IMR-90 (cell line): Measurements from ENCODE around the gene NAA80. TPM values are rescaled to one million over a fixed set of nuclear protein-coding genes. Genes with fewer than 3 reads are reported as not detected.

Experiments
- ATAC-seq: fragments of 200-7000 bp; cut with Tn5 transposase; 2 replicates; pipeline ENCODE4 v1.9.1; 2020; ENCODE audit warnings: low read depth, mild to moderate bottlenecking, moderate library complexity
- BruUV-seq: library from RNA; stranded (reverse); fragments of 400-500 nt; replicated peaks from 2 replicates; lab custom pipeline; 2021; lab: Mats Ljungman, UMichigan
- CTCF ChIA-PET: fragments of 300-600 bp; formaldehyde crosslinking; extraction: SDS; loops from one replicate; lab custom pipeline; 2021; ENCODE audit warnings: antibody characterized with exemption; lab: Yijun Ruan, JAX
- POLR2A ChIA-PET: fragments of 300-600 bp; sonication (Branson Sonifier 250); formaldehyde crosslinking; loops from one replicate; lab custom pipeline; 2022; ENCODE audit warnings: antibody characterized with exemption; ENCODE audit not compliant: unreplicated experiment; lab: Charles Lee
- DNase-seq: peaks from one replicate; pipeline ENCODE4 v3.0.0; 2013
- H2AFZ ChIP-seq: replicated peaks from 2 replicates; pipeline ENCODE3; 2013; ENCODE audit warnings: low read length, mild to moderate bottlenecking; ENCODE audit not compliant: poor library complexity
- H2AK5ac ChIP-seq: 2 replicates; pipeline ENCODE4 v1.6.1; 2013; ENCODE audit warnings: low read depth, low read length, inconsistent platforms
- H2AK9ac ChIP-seq: replicated peaks from 2 replicates; pipeline ENCODE3; 2013; ENCODE audit warnings: mild to moderate bottlenecking, low read depth, low read length, moderate library complexity; ENCODE audit not compliant: poor library complexity
- H2BK120ac ChIP-seq: 2 replicates; pipeline ENCODE4 v1.6.1; 2013; ENCODE audit warnings: low read depth, low read length, inconsistent platforms
- H2BK15ac ChIP-seq: 3 replicates; pipeline ENCODE4 v1.6.1; 2013; ENCODE audit warnings: low read depth, low read length, inconsistent platforms
- H2BK20ac ChIP-seq: 2 replicates; pipeline ENCODE4 v1.6.1; 2013; ENCODE audit warnings: low read depth, mild to moderate bottlenecking, inconsistent platforms, low read length, moderate library complexity
- H2BK5ac ChIP-seq: 2 replicates; pipeline ENCODE4 v1.6.1; 2013; ENCODE audit warnings: mild to moderate bottlenecking, low read depth, low read length, inconsistent platforms; ENCODE audit not compliant: poor library complexity, severe bottlenecking
- H3K14ac ChIP-seq: replicated peaks from 2 replicates; pipeline ENCODE4 v1.6.1; 2013; ENCODE audit warnings: low read depth, low read length, inconsistent platforms
- H3K18ac ChIP-seq: 2 replicates; pipeline ENCODE4 v1.6.1; 2013; ENCODE audit warnings: low read depth, low read length, control low read depth
- H3K23ac ChIP-seq: 2 replicates; pipeline ENCODE4 v1.6.1; 2013; ENCODE audit warnings: low read depth, low read length, inconsistent platforms
- H3K27ac ChIP-seq: 2 replicates; pipeline ENCODE4 v1.5.1; 2013; ENCODE audit warnings: mild to moderate bottlenecking, control low read depth, low read length; ENCODE audit not compliant: insufficient read depth
- H3K27me3 ChIP-seq: 2 replicates; pipeline ENCODE4 v1.6.1; 2013; ENCODE audit warnings: low read length; ENCODE audit not compliant: control insufficient read depth, insufficient read depth
- H3K36me3 ChIP-seq: 2 replicates; pipeline ENCODE4 v1.6.1; 2013; ENCODE audit warnings: low read length, mixed read lengths; ENCODE audit not compliant: control insufficient read depth, insufficient read depth
- H3K4ac ChIP-seq: 2 replicates; pipeline ENCODE4 v1.6.1; 2013; ENCODE audit warnings: low read depth, low read length, inconsistent platforms
- H3K4me1 ChIP-seq: 2 replicates; pipeline ENCODE4 v1.6.1; 2013; ENCODE audit warnings: low read length, mixed read lengths; ENCODE audit not compliant: control insufficient read depth, insufficient read depth
- H3K4me2 ChIP-seq: 2 replicates; pipeline ENCODE4 v1.6.1; 2013; ENCODE audit warnings: low read depth, mild to moderate bottlenecking, control low read depth, low read length, moderate library complexity
- H3K4me3 ChIP-seq: 2 replicates; pipeline ENCODE4 v1.5.1; 2013; ENCODE audit warnings: low read depth, mild to moderate bottlenecking, control low read depth, low read length, moderate library complexity; ENCODE audit not compliant: insufficient read depth
- H3K56ac ChIP-seq: 2 replicates; pipeline ENCODE4 v1.6.1; 2013; ENCODE audit warnings: low read length, inconsistent platforms; ENCODE audit not compliant: insufficient read depth; ENCODE audit errors: extremely low read depth
- H3K79me1 ChIP-seq, 2 experiments: 2 replicates each; pipeline ENCODE4 v1.6.1; 2013; ENCODE audit warnings: low read length in 2 of 2, inconsistent platforms in 1 of 2, low read depth in 1 of 2
- H3K9ac ChIP-seq: 2 replicates; pipeline ENCODE4 v1.6.1; 2013; ENCODE audit warnings: low read depth, low read length, control low read depth
- H3K9me1 ChIP-seq: 2 replicates; pipeline ENCODE4 v1.6.1; 2013; ENCODE audit warnings: low read length, inconsistent platforms; ENCODE audit not compliant: insufficient read depth
- H3K9me3 ChIP-seq: 2 replicates; pipeline ENCODE4 v1.6.1; 2013; ENCODE audit warnings: low read length; ENCODE audit not compliant: control insufficient read depth, insufficient read depth
- H4K20me1 ChIP-seq: 2 replicates; pipeline ENCODE4 v1.6.1; 2013; ENCODE audit warnings: low read length, inconsistent platforms; ENCODE audit not compliant: insufficient read depth
- H4K5ac ChIP-seq: 2 replicates; pipeline ENCODE4 v1.6.1; 2013; ENCODE audit warnings: mild to moderate bottlenecking, low read depth, low read length, control low read depth
- H4K8ac ChIP-seq, 2 experiments: 2 replicates each; pipeline ENCODE4 v1.6.1; 2013; ENCODE audit warnings: low read depth in 2 of 2, low read length in 2 of 2, control low read depth in 1 of 2, inconsistent platforms in 1 of 2
- H4K91ac ChIP-seq: 2 replicates; pipeline ENCODE4 v1.6.1; 2013; ENCODE audit warnings: low read depth, low read length, inconsistent platforms; ENCODE audit not compliant: insufficient read depth
- BHLHE40 ChIP-seq: fragments of 150-350 bp; IDR thresholded peaks from 2 replicates; pipeline ENCODE4 v1.6.1; 2016; ENCODE audit warnings: mild to moderate bottlenecking, low read depth, low read length
- CEBPB ChIP-seq: IDR thresholded peaks from 2 replicates; pipeline ENCODE4 v1.6.1; 2012; ENCODE audit warnings: low read depth, low read length, improper control_type of control experiment
- CHD1 ChIP-seq: IDR thresholded peaks from 2 replicates; pipeline ENCODE4 v1.6.1; 2012; ENCODE audit warnings: low read depth, low read length, improper control_type of control experiment
- CTCF ChIP-seq: conservative IDR thresholded peaks from 2 replicates; pipeline ENCODE4 v1.5.1; 2012; ENCODE audit warnings: mild to moderate bottlenecking, low read depth, low read length, improper control_type of control experiment
- ELK1 ChIP-seq: fragments of 150-350 bp; IDR thresholded peaks from 2 replicates; pipeline ENCODE4 v1.6.1; 2016; ENCODE audit warnings: low read depth, mild to moderate bottlenecking, low read length, moderate library complexity, borderline replicate concordance
- FOS ChIP-seq: fragments of 150-350 bp; IDR thresholded peaks from 2 replicates; pipeline ENCODE4 v1.6.1; 2016; ENCODE audit warnings: low read depth, low read length
- MAFK ChIP-seq: IDR thresholded peaks from 2 replicates; pipeline ENCODE4 v1.6.1; 2012; ENCODE audit warnings: low read depth, low read length, improper control_type of control experiment
- MAZ ChIP-seq: IDR thresholded peaks from 2 replicates; pipeline ENCODE4 v1.6.1; 2012; ENCODE audit warnings: low read depth, mild to moderate bottlenecking, low read length, improper control_type of control experiment, moderate library complexity, borderline replicate concordance
- MXI1 ChIP-seq: IDR thresholded peaks from 2 replicates; pipeline ENCODE4 v1.6.1; 2012; ENCODE audit warnings: low read depth, mild to moderate bottlenecking, low read length, moderate library complexity, borderline replicate concordance
- NFE2L2 ChIP-seq: fragments of 150-350 bp; IDR thresholded peaks from 2 replicates; pipeline ENCODE4 v1.6.1; 2016; ENCODE audit warnings: low read depth, mild to moderate bottlenecking, low read length
- POLR2A ChIP-seq: IDR thresholded peaks from 2 replicates; pipeline ENCODE4 v1.6.1; 2012; ENCODE audit warnings: mild to moderate bottlenecking, low read depth, low read length
- RAD21 ChIP-seq: IDR thresholded peaks from 2 replicates; pipeline ENCODE4 v1.6.1; 2012; ENCODE audit warnings: low read length, improper control_type of control experiment
- RCOR1 ChIP-seq: IDR thresholded peaks from 2 replicates; pipeline ENCODE4 v1.6.1; 2012; ENCODE audit warnings: mild to moderate bottlenecking, low read length, improper control_type of control experiment; ENCODE audit not compliant: insufficient replicate concordance
- RFX5 ChIP-seq: IDR thresholded peaks from 2 replicates; pipeline ENCODE4 v1.8.0; 2012; ENCODE audit warnings: low read depth, mild to moderate bottlenecking, low read length, moderate library complexity
- SMC3 ChIP-seq: fragments of 150-350 bp; IDR thresholded peaks from 2 replicates; pipeline ENCODE4 v1.6.1; 2016; ENCODE audit warnings: low read depth, mild to moderate bottlenecking, antibody characterized with exemption, low read length, moderate library complexity
- WGBS, 2 experiments: methylation state at CpG; one replicate each; pipeline versions ENCODE4 v1.1.5 to v1.1.7; 2013; ENCODE audit warnings: missing lambda C conversion rate in 2 of 2; ENCODE audit not compliant: insufficient read length in 1 of 2; ENCODE audit errors: extremely low coverage in 2 of 2; 5-methylcytosine and 5-hydroxymethylcytosine counted together
- dilution Hi-C: fragments of 300-500 bp; cut with HindIII; formaldehyde crosslinking; loops from one replicate; pipeline ENCODE4 v1.14.3; 2018; ENCODE audit warnings: low sequenced_read_pairs; ENCODE audit not compliant: unreplicated experiment
- in situ Hi-C: fragments of 300-500 bp; cut with MboI; formaldehyde crosslinking; loops from 3 replicates; pipeline ENCODE4 v1.14.3; 2019; ENCODE audit warnings: low sequenced_read_pairs, inconsistent platforms, mixed read lengths
- intact Hi-C: fragments of 100-400 bp; cut with micrococcal nuclease; formaldehyde crosslinking; loops from 2 replicates; pipeline ENCODE4 v1.10.0; 2022
- polyA plus RNA-seq, 3 experiments: library from polyadenylated mRNA; depleted of rRNA; stranded (reverse); fragments of >200 nt; gene quantifications; 2 replicates each; pipeline ENCODE4 v1.2.3, GENCODE V29; 2012; ENCODE audit warnings: low replicate concordance in 1 of 3
- total RNA-seq: library from RNA; depleted of rRNA; stranded (reverse); fragments of >200 nt; gene quantifications from 2 replicates; pipeline ENCODE4 v1.2.3, GENCODE V29; 2012
- TF ChIP-seq, protein P1 (sequence below): fragments of 150-350 bp; IDR thresholded peaks from 2 replicates; pipeline ENCODE4 v1.6.1; 2017; ENCODE audit warnings: mild to moderate bottlenecking, antibody characterized with exemption, low read length, low read depth

Gene NAA80
- total and polyA plus RNA-seq, 2 of the 4 experiments (the other 2 are of a cell fraction): 5.0 to 14.4 TPM

- peak overlapping the region; percentile 80 for H3K4ac ChIP-seq
- no peak overlapping the region for H2BK15ac ChIP-seq
- dilution Hi-C loops: no loop called here
- H3K14ac ChIP-seq: no peak overlapping the region
- H3K79me1 ChIP-seq: peaks cover 15 to 39% of the 10 kb centered on the region in 2 experiments
- H3K27ac ChIP-seq: no peak overlapping the region
- peaks cover 17% of the 10 kb centered on the region for H3K36me3 ChIP-seq
- peak overlapping the region; percentile 96 for H2AFZ ChIP-seq
- H4K20me1 ChIP-seq: no peaks in the 10 kb centered on the region
- H4K91ac ChIP-seq: no peak overlapping the region; the same call in 1 of the 2 replicates
- no peak overlapping the region for H3K56ac ChIP-seq
- H2BK5ac ChIP-seq: no peak overlapping the region
- in situ Hi-C loops: no loop called here
- peaks cover 3% of the 10 kb centered on the region for H3K9me1 ChIP-seq
- no peak overlapping the region for H3K4me3 ChIP-seq
- ChIA-PET POLR2A (no interaction called here), CTCF (no interaction called here)
- TF ChIP-seq FOS (no peak), RAD21 (no peak), SMC3 (no peak), NFE2L2 (no peak), RCOR1 (no peak), MAZ (no peak), BHLHE40 (no peak), CEBPB (no peak), CHD1 (no peak), CTCF (no peak), POLR2A (no peak), RFX5 (no peak), MAFK (no peak), MXI1 (no peak), ELK1 (no peak)
- TF ChIP-seq, protein P1, sequence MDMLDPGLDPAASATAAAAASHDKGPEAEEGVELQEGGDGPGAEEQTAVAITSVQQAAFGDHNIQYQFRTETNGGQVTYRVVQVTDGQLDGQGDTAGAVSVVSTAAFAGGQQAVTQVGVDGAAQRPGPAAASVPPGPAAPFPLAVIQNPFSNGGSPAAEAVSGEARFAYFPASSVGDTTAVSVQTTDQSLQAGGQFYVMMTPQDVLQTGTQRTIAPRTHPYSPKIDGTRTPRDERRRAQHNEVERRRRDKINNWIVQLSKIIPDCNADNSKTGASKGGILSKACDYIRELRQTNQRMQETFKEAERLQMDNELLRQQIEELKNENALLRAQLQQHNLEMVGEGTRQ: no peak
- no peak overlapping the region for H2BK20ac ChIP-seq
- H3K23ac ChIP-seq: no peak overlapping the region
- H2AK9ac ChIP-seq: peak overlapping the region; percentile 75
- H3K4me1 ChIP-seq: peaks cover 9% of the 10 kb centered on the region
- H4K5ac ChIP-seq: peak overlapping the region; percentile 90
- BruUV-seq: no TSS peak
- no peak overlapping the region for H3K18ac ChIP-seq
- intact Hi-C loops: no loop called here
- H3K9me3 ChIP-seq: no peaks in the 10 kb centered on the region
- no peak overlapping the region for H3K4me2 ChIP-seq
- H3K27me3 ChIP-seq: no peaks in the 10 kb centered on the region
- H3K9ac ChIP-seq: no peak overlapping the region
- 94% methylated on average over 8 of the region's 12 CpGs; no CpG with 5 or more reads in 1 of the 2 experiments for WGBS, 2 experiments
- peak overlapping the region; percentile 85 to 99 for H4K8ac ChIP-seq
- H2BK120ac ChIP-seq: no peak overlapping the region
- DNase-seq (no peak), ATAC-seq (no peak)
- peak overlapping the region; percentile 48 for H2AK5ac ChIP-seq
These were observed 6.0 kb downstream of the NAA80 start for GRCh38 chr3:50293079-50293801.
